Peyer's patch (tissue), 4 donors: ENCODE results near the gene CDX1.

Source experiments
- CTCF ChIP-seq, 6 experiments: fragments of 450-650 bp in 4 of 6; fragments of 200-600 bp in 2 of 6; sonication (generic) in 1 of 6; IDR thresholded peaks; one replicate each; pipeline ENCODE4 v1.5.1; 2017 to 2019; ENCODE audit warnings: antibody characterized with exemption in 6 of 6, mild to moderate bottlenecking in 3 of 6, moderate library complexity in 1 of 6
- POLR2A ChIP-seq, 2 donors: fragments of 450-650 bp; IDR thresholded peaks; one replicate each; pipeline ENCODE4 v1.5.1; 2017; ENCODE audit warnings: antibody characterized with exemption in 2 of 2, mild to moderate bottlenecking in 2 of 2, moderate library complexity in 2 of 2

GRCh38 chr5:150190503-150190979 is 24.0 kb downstream of the CDX1 start:
- TF ChIP-seq CTCF (IDR thresholded peaks at IDR 0.05) (no peak), POLR2A (IDR thresholded peaks at IDR 0.05) (no peak)
